ENCODE measurements around the gene PGBD5. TPM values are rescaled to one million over a fixed set of nuclear protein-coding genes. Genes with fewer than 3 reads are reported as not detected.

PGBD5 gene
- total and polyA plus RNA-seq, 2 of the 13 experiments (the other 11 are each of a cell fraction or from before 2014, with no cell fraction given): 0.04 to 0.13 TPM

DNA sequence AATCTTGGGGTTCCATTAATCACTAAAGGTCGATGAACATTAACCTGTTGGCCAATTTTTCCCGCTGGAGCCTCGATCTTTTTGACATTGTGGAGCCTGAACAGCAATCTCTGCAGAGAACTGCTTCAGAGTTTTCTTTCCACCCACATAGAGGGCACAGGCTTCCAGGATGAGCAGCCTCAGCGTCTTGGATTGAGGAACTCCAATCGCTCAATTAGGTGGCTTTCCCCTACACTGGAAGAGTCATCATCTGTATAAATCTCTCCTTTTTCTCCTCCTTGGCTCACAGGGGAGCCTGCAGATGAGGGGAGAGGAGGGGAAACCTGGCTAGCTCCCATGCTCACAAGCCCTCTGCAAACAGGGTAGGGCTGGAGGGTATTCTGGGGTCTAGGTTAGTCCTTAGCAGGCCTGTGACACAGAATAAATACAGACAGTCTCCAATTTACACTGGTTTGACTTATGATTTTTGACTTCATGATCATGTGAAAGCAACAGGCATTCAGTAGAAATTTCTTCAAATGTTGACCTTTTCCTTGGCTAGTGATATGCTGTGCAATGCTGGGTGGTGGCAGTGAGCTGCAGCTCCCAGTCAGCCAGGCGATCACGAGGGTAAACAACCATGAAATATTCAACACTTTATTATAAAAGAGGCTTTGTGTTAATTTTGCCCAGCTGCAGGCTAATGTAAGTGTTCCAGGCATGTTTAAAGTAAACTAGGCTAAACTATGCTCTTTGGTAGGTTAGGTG is 80.8 kb downstream of the PGBD5 start:
- in situ Hi-C loops (cut with HindIII; ENCODE audit: extremely low pct_ligation_motif_present, low pct_unique_long_range_greater_than_20kb): no loop called here
- no peaks in the 10 kb centered on the region for H3K36me3 ChIP-seq (replicated peaks in 1 of 2; ENCODE audit: control insufficient read depth in 1 of 2, insufficient read depth in 2 of 2, low read length in 2 of 2)
- FAIRE-seq: no peak
- DNase-seq (ENCODE audit: low spot score): no peak
- H2AFZ ChIP-seq (ENCODE audit: low read length): no peak overlapping the region
- intact Hi-C loops (cut with micrococcal nuclease; ENCODE audit: unreplicated experiment): no loop called here
- H3K27ac ChIP-seq (ENCODE audit: extremely low read length, insufficient read depth, low read length): no peak overlapping the region
- no peaks in the 10 kb centered on the region for H3K9me3 ChIP-seq (ENCODE audit: low read length)
- POLR2A ChIA-PET: no interaction called here
- BruUV-seq (replicated peaks): no TSS peak
- H3K4me1 ChIP-seq (ENCODE audit: insufficient read depth, low read length): no peaks in the 10 kb centered on the region
- H3K9ac ChIP-seq (ENCODE audit: insufficient read depth, low read depth, low read length): no peak overlapping the region
- ATAC-seq: no peak
- peaks cover 0 to 4% of the 10 kb centered on the region in 2 experiments; a peak in 2 of 5 replicates for H3K27me3 ChIP-seq (ENCODE audit: control insufficient read depth in 1 of 2, insufficient read depth in 2 of 2, low read length in 2 of 2)
- 18% methylated on average over 7 of the region's 7 CpGs for WGBS (ENCODE audit: low lambda C conversion rate)
- no peaks in the 10 kb centered on the region for H4K20me1 ChIP-seq (ENCODE audit: insufficient read depth, low read length)
- H3K4me3 ChIP-seq (replicated peaks in 1 of 3; ENCODE audit: insufficient read depth in 1 of 3, low read depth in 2 of 3, low read length in 3 of 3): no peak overlapping the region
- CTCF ChIA-PET (ENCODE audit: low intra/inter-chr PET ratio, low total read pairs): no interaction called here
- no peak overlapping the region for H3K4me2 ChIP-seq (ENCODE audit: low read depth, low read length)
- no peaks in the 10 kb centered on the region for H3K79me2 ChIP-seq (ENCODE audit: insufficient read depth, low read length)
- TF ChIP-seq ZNF256 (CRISPR knock-in tag; conservative IDR thresholded peaks at IDR 0.05): no peak
- no peak for TF ChIP-seq BCL6 (CRISPR knock-in tag; IDR thresholded peaks at IDR 0.05)
- no peak for TF ChIP-seq TRIM22 (IDR thresholded peaks at IDR 0.05)
- TF ChIP-seq HNF1A (IDR thresholded peaks at IDR 0.05; ENCODE audit: low read depth): no peak
- TF ChIP-seq HNF1A (CRISPR knock-in tag; IDR thresholded peaks at IDR 0.05; ENCODE audit: borderline replicate concordance): no peak
- no peak for TF ChIP-seq ZNF710 (CRISPR knock-in tag; IDR thresholded peaks at IDR 0.05; ENCODE audit: borderline replicate concordance)
- TF ChIP-seq ZNF121 (CRISPR knock-in tag; IDR thresholded peaks at IDR 0.05): no peak
- no peak for TF ChIP-seq ZBTB8A (CRISPR knock-in tag; IDR thresholded peaks at IDR 0.05; ENCODE audit: borderline replicate concordance, low read depth)
- TF ChIP-seq MXI1 (IDR thresholded peaks at IDR 0.05; ENCODE audit: borderline replicate concordance, low read depth, low read length): no peak
- TF ChIP-seq ZNF124 (CRISPR knock-in tag; IDR thresholded peaks at IDR 0.05): no peak
- no peak for TF ChIP-seq TFE3 (CRISPR knock-in tag; IDR thresholded peaks at IDR 0.05)
- no peak for TF ChIP-seq ZNF879 (CRISPR knock-in tag; IDR thresholded peaks at IDR 0.05)
- no peak for TF ChIP-seq ELF3 (CRISPR knock-in tag; IDR thresholded peaks at IDR 0.05)
- no peak for TF ChIP-seq REPIN1 (CRISPR knock-in tag; IDR thresholded peaks at IDR 0.05; ENCODE audit: borderline replicate concordance, low read depth)
- TF ChIP-seq ZNF747 (CRISPR knock-in tag; IDR thresholded peaks at IDR 0.05; ENCODE audit: borderline replicate concordance): no peak
- TF ChIP-seq FOXA1 (IDR thresholded peaks at IDR 0.05): no peak
- no peak for TF ChIP-seq FOXA1 (CRISPR knock-in tag; IDR thresholded peaks at IDR 0.05)
